Measurements from ENCODE around the gene CCDC33.

Gene CCDC33

DNA sequence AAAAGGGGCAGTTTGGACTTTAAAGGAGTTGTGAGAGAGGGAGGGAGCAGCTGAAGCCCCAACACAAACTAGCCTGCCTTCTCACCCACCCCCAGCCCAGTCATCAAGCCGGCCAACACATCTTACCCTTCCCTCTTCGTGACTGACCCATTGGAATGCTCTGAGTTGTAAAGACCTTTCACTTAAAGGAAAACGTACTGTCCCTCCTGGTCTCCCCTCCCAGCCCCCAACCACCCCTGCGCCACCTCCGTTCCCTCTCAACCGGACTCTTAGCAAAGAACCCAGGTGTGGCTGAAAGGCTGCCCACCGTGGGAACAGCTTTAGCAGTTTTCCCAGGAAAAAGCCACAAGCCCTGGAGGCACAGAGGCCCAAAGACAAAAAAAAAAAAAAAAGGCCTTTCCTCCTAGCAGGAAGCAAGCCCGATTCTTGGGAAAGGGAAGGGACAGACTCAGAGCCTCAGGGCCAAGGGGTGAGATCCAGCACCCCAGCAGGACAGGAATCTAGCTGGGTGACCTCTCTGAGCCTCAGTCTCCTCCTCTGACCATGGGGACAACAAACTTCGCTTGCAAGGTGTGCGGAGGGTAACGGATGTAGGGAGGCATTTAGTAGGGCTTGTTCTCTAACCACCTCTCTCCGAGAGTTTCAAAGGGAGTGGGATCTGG, 128.9 kb downstream of the CCDC33 start:
- TF ChIP-seq CEBPB (IDR thresholded peaks at IDR 0.05) (no peak), RAD21 (IDR thresholded peaks at IDR 0.05; ENCODE audit: low read depth) (no peak), TAF1 (IDR thresholded peaks at IDR 0.05; ENCODE audit: low read depth) (no peak)
- TF ChIP-seq, protein P1, sequence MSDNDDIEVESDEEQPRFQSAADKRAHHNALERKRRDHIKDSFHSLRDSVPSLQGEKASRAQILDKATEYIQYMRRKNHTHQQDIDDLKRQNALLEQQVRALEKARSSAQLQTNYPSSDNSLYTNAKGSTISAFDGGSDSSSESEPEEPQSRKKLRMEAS (IDR thresholded peaks at IDR 0.05), result no peak

DNA sequence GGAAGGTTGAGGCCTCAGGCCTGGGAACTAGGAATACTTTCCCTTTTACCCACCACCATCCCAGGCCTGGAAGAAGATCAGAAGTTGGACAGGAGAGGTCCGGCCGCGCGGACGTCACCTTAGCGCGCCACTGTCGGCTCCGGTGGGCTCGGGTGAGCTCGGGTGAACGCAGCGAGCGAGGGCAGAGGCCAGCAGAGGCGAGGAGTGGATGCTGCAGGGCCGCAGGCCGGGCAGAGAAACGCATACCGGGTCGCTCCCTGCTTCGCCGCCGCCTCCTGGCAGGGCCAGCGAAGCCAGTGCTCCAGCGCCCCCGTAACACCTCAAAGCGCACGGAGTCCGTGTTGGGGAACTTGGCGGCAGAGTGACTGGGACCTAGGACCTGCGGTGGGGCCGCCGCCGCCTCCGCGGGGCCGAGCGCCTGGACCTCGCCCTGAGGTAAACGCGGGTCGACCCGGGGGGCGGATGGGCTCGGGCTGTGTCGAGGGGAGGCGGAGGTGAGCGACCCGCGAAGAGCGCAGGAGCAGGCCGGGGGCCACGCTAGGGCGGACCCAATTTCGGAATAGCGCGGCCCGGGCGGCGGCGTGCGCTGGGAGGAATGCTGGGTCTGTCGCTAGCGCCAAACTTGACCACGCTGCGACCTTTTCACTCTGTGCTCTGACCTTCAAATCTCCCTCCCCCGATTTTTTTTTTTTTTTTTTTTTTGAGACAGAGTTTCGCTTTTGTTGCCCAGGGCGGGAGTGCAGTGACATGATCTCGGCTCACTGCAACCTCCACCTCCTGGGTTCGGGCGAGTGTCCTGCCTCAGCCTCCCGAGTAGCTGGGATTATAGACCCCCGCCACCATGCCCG, 129.7 kb downstream of the CCDC33 start:
- TF ChIP-seq ZBTB7A (IDR thresholded peaks at IDR 0.05; ENCODE audit: low read depth) (no peak), CEBPB (IDR thresholded peaks at IDR 0.05) (no peak), TAF1 (IDR thresholded peaks at IDR 0.05; ENCODE audit: low read depth) (no peak), TCF12 (IDR thresholded peaks at IDR 0.05; ENCODE audit: low read depth) (no peak), RAD21 (IDR thresholded peaks at IDR 0.05; ENCODE audit: low read depth) (no peak), NFIC (IDR thresholded peaks at IDR 0.05) (no peak)

DNA sequence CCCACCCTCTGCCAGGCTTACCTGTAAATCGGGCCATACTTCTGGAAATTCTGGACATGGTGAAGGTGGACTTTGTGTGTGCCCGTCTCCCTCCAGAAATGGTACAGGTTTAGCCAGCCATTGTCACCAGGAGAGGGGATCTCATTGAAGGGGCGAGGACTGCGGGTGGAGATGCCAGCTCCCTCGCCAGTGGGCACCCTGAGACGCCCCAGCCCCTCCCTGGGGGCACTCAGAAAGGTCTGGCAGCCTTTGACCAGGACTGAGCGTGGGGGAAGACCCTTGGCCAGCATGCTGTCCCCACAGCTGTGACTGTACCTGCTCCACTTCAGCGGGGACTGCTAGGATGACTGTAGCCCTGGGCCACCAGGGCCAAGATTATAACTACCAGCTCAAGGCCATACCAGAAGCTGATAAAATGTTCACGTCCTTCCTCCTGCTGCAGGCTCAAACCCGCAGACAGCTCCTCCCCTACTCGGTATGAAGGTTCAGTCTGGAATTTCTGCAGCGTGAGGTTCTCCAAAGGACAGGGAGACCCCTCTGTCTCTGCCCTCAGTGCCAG, 131.2 kb downstream of the CCDC33 start, which contains the start of gene CYP11A1:
Gene CYP11A1, minus strand, starts transcription at position 351 of the 559 bp plus-strand sequence. Its CDS starts 61 bp downstream, at position 290.
- no peak for TF ChIP-seq CREB1 (IDR thresholded peaks at IDR 0.05; ENCODE audit: low read depth)
- TF ChIP-seq TAF1 (IDR thresholded peaks at IDR 0.05; ENCODE audit: low read depth), result no peak
- TF ChIP-seq EP300 (IDR thresholded peaks at IDR 0.05; ENCODE audit: borderline replicate concordance), result no peak
- TF ChIP-seq, protein P2, sequence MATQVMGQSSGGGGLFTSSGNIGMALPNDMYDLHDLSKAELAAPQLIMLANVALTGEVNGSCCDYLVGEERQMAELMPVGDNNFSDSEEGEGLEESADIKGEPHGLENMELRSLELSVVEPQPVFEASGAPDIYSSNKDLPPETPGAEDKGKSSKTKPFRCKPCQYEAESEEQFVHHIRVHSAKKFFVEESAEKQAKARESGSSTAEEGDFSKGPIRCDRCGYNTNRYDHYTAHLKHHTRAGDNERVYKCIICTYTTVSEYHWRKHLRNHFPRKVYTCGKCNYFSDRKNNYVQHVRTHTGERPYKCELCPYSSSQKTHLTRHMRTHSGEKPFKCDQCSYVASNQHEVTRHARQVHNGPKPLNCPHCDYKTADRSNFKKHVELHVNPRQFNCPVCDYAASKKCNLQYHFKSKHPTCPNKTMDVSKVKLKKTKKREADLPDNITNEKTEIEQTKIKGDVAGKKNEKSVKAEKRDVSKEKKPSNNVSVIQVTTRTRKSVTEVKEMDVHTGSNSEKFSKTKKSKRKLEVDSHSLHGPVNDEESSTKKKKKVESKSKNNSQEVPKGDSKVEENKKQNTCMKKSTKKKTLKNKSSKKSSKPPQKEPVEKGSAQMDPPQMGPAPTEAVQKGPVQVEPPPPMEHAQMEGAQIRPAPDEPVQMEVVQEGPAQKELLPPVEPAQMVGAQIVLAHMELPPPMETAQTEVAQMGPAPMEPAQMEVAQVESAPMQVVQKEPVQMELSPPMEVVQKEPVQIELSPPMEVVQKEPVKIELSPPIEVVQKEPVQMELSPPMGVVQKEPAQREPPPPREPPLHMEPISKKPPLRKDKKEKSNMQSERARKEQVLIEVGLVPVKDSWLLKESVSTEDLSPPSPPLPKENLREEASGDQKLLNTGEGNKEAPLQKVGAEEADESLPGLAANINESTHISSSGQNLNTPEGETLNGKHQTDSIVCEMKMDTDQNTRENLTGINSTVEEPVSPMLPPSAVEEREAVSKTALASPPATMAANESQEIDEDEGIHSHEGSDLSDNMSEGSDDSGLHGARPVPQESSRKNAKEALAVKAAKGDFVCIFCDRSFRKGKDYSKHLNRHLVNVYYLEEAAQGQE (IDR thresholded peaks at IDR 0.05; ENCODE audit: low read depth), result no peak
- no peak for TF ChIP-seq CEBPB (IDR thresholded peaks at IDR 0.05)
- no peak for TF ChIP-seq TEAD4 (IDR thresholded peaks at IDR 0.05)
- TF ChIP-seq YY1 (IDR thresholded peaks at IDR 0.05; ENCODE audit: low read depth), result no peak
- TF ChIP-seq TCF12 (IDR thresholded peaks at IDR 0.05; ENCODE audit: low read depth), result no peak
- TF ChIP-seq EGR1 (IDR thresholded peaks at IDR 0.05), result no peak
- no peak for TF ChIP-seq NFIC (IDR thresholded peaks at IDR 0.05)
- TF ChIP-seq, protein P3, sequence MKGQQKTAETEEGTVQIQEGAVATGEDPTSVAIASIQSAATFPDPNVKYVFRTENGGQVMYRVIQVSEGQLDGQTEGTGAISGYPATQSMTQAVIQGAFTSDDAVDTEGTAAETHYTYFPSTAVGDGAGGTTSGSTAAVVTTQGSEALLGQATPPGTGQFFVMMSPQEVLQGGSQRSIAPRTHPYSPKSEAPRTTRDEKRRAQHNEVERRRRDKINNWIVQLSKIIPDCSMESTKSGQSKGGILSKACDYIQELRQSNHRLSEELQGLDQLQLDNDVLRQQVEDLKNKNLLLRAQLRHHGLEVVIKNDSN (IDR thresholded peaks at IDR 0.05), result no peak
- no peak for TF ChIP-seq ZBTB7A (IDR thresholded peaks at IDR 0.05; ENCODE audit: low read depth)
- no peak for TF ChIP-seq FOXM1 (IDR thresholded peaks at IDR 0.05; ENCODE audit: borderline replicate concordance, low read depth)
- TF ChIP-seq, protein P1 (IDR thresholded peaks at IDR 0.05), result no peak
- no peak for TF ChIP-seq RAD21 (IDR thresholded peaks at IDR 0.05; ENCODE audit: low read depth)

DNA sequence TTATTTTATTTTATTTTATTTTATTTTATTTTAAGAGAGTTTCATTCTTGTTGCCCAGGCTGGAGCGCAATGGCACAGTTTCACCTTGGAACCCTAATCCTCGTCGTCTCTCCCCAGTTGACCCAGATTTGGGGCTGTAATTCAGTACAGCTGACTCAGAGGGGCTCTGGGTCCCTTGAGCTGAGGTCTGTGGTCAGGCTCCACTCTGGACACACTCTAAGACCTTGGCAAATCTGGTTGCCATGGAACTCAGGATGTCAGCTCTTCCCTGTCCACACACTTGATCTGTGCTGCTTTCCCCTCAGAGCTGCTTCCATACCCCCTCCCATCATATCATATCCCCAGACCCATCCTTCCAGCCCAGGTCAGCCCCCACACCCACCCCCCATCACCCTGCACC, 132.0 kb downstream of the CCDC33 start:
- TF ChIP-seq EP300 (IDR thresholded peaks at IDR 0.05; ENCODE audit: borderline replicate concordance) (no peak), FOXM1 (IDR thresholded peaks at IDR 0.05; ENCODE audit: borderline replicate concordance, low read depth) (no peak), TAF1 (IDR thresholded peaks at IDR 0.05; ENCODE audit: low read depth) (no peak), ZBTB7A (IDR thresholded peaks at IDR 0.05; ENCODE audit: low read depth) (no peak), CREB1 (IDR thresholded peaks at IDR 0.05; ENCODE audit: low read depth) (no peak), CEBPB (IDR thresholded peaks at IDR 0.05) (no peak), TCF12 (IDR thresholded peaks at IDR 0.05; ENCODE audit: low read depth) (no peak), EGR1 (IDR thresholded peaks at IDR 0.05) (no peak)
- TF ChIP-seq, protein P3 (IDR thresholded peaks at IDR 0.05), result no peak
- TF ChIP-seq, protein P1 (IDR thresholded peaks at IDR 0.05), result no peak
- TF ChIP-seq, protein P2 (IDR thresholded peaks at IDR 0.05; ENCODE audit: low read depth), result no peak

DNA sequence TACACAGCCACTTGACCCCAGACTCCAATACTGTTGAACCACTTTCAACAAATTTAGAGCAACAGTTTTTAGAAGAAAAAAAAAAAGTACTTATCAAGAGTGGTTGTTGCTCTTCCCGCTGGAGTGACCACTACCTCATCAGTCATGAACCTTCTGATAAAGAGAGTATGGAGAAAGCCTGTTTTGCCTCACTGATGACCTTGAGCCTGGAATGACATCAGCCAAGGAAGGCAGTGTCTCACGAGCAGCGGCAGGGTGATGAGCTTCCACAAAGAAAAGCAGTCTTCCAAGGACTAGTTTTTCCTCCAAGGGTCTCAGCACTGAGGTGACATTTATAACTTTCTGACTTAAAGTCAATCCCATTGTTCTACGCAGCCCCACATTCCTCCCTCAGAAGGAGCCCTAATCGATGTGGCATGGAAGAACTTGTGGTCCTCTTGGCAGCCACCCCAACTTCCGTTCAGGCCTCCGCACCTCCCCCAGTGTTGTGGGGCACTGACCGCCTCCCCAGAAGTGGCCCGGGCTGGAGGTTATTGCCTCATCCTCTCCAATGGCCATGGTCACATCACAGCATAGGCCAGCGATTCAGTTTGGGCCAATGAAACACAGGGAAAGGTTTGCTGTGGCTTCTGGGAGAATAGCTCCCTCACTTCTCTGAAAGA, 133.1 kb downstream of the CCDC33 start:
- TF ChIP-seq FOXM1 (IDR thresholded peaks at IDR 0.05; ENCODE audit: borderline replicate concordance, low read depth) (no peak), CEBPB (IDR thresholded peaks at IDR 0.05) (no peak), TCF12 (IDR thresholded peaks at IDR 0.05; ENCODE audit: low read depth) (no peak), TEAD4 (IDR thresholded peaks at IDR 0.05) (no peak), ZBTB7A (IDR thresholded peaks at IDR 0.05; ENCODE audit: low read depth) (no peak), EP300 (IDR thresholded peaks at IDR 0.05; ENCODE audit: borderline replicate concordance) (no peak), EGR1 (IDR thresholded peaks at IDR 0.05) (no peak), RAD21 (IDR thresholded peaks at IDR 0.05; ENCODE audit: low read depth) (no peak), CREB1 (IDR thresholded peaks at IDR 0.05; ENCODE audit: low read depth) (no peak), TAF1 (IDR thresholded peaks at IDR 0.05; ENCODE audit: low read depth) (no peak), NFIC (IDR thresholded peaks at IDR 0.05) (no peak), YY1 (IDR thresholded peaks at IDR 0.05; ENCODE audit: low read depth) (no peak)
- TF ChIP-seq, protein P3 (IDR thresholded peaks at IDR 0.05), result no peak
- TF ChIP-seq, protein P1 (IDR thresholded peaks at IDR 0.05), result no peak
- TF ChIP-seq, protein P2 (IDR thresholded peaks at IDR 0.05; ENCODE audit: low read depth), result no peak
